HUES64 (cell line): Measurements from ENCODE around the gene MBNL1.
"Not testable (repeated sequence)": the region's sequence is repeated elsewhere in the genome, so short reads cannot be mapped to it uniquely, and the experiment has no call there.

Experiments
- H3K27ac ChIP-seq: 2 replicates; pipeline ENCODE4 v1.7.0; 2013; ENCODE audit warnings: low read depth, low read length, inconsistent platforms
- H3K27me3 ChIP-seq: 2 replicates; pipeline ENCODE4 v1.6.1; 2013; ENCODE audit warnings: mild to moderate bottlenecking, low read length; ENCODE audit not compliant: insufficient read depth
- H3K36me3 ChIP-seq: 2 replicates; pipeline ENCODE4 v1.6.1; 2013; ENCODE audit warnings: mild to moderate bottlenecking, low read length; ENCODE audit not compliant: insufficient read depth
- H3K4me1 ChIP-seq: 2 replicates; pipeline ENCODE4 v1.6.1; 2013; ENCODE audit warnings: mild to moderate bottlenecking, low read length, moderate library complexity; ENCODE audit not compliant: insufficient read depth
- H3K4me3 ChIP-seq: 2 replicates; pipeline ENCODE4 v1.5.1; 2013; ENCODE audit warnings: mild to moderate bottlenecking, low read length, moderate library complexity
- H3K9ac ChIP-seq: 2 replicates; pipeline ENCODE4 v1.6.1; 2013; ENCODE audit warnings: mild to moderate bottlenecking, low read depth, low read length
- H3K9me3 ChIP-seq: 2 replicates; pipeline ENCODE4 v1.6.1; 2013; ENCODE audit warnings: low read depth, low read length; ENCODE audit not compliant: insufficient read depth
- WGBS: fragments of 150-250, 120-280 bp; methylation state at CpG from one replicate; pipeline ENCODE4 v1.1.7; 2013; ENCODE audit warnings: missing lambda C conversion rate; 5-methylcytosine and 5-hydroxymethylcytosine counted together

Gene MBNL1

GRCh38 chr3:152372633-152373032 lies 103.9 kb downstream of the MBNL1 start:
- not testable (repeated sequence) for H3K27ac ChIP-seq, H3K9ac ChIP-seq, H3K4me3 ChIP-seq, H3K9me3 ChIP-seq, H3K36me3 ChIP-seq, H3K4me1 ChIP-seq, H3K27me3 ChIP-seq
- 92% methylated on average over 6 of the region's 6 CpGs for WGBS

- Histone ChIP-seq H3K27ac (no peak overlapping the region), H3K4me1 (no peaks in the 10 kb centered on the region; the same call in 1 of the 2 replicates), H3K9ac (no peak overlapping the region), H3K4me3 (no peak overlapping the region), H3K27me3 (no peaks in the 10 kb centered on the region), H3K36me3 (no peaks in the 10 kb centered on the region), H3K9me3 (no peaks in the 10 kb centered on the region)
- WGBS = 95% methylated on average over 4 of the region's 4 CpGs
Observed at GRCh38 chr3:152373379-152373778, 104.7 kb downstream of the MBNL1 start.

- 94% methylated on average over 3 of the region's 3 CpGs for WGBS
Observed at GRCh38 chr3:152374262-152374990, 105.7 kb downstream of the MBNL1 start.

GRCh38 chr3:152375546-152375945 lies 106.8 kb downstream of the MBNL1 start:
- H3K9ac ChIP-seq = no peak overlapping the region
- H3K9me3 ChIP-seq = no peaks in the 10 kb centered on the region
- WGBS = 90% methylated on average over 2 of the region's 3 CpGs
- H3K4me3 ChIP-seq = no peak overlapping the region
- H3K27ac ChIP-seq = no peak overlapping the region
- peaks cover 14% of the 10 kb centered on the region; the same call in 1 of the 2 replicates for H3K4me1 ChIP-seq
- H3K27me3 ChIP-seq = no peaks in the 10 kb centered on the region
- H3K36me3 ChIP-seq = no peaks in the 10 kb centered on the region

More at GRCh38 chr3:152374262-152374990, 105.7 kb downstream of the MBNL1 start:
- Histone ChIP-seq H3K9me3 (no peaks in the 10 kb centered on the region), H3K36me3 (no peaks in the 10 kb centered on the region), H3K4me3 (no peak overlapping the region), H3K27me3 (no peaks in the 10 kb centered on the region), H3K9ac (no peak overlapping the region), H3K27ac (no peak overlapping the region), H3K4me1 (peaks cover 2% of the 10 kb centered on the region; the same call in 1 of the 2 replicates)

GRCh38 chr3:152376351-152377183 lies 107.8 kb downstream of the MBNL1 start:
- no peaks in the 10 kb centered on the region for H3K36me3 ChIP-seq
- no peaks in the 10 kb centered on the region for H3K9me3 ChIP-seq
- WGBS = 93% methylated on average over 8 of the region's 9 CpGs
- H3K27me3 ChIP-seq = no peaks in the 10 kb centered on the region
- H3K4me3 ChIP-seq = no peak overlapping the region
- peaks cover 20% of the 10 kb centered on the region; the same call in 1 of the 2 replicates for H3K4me1 ChIP-seq
- H3K9ac ChIP-seq = no peak overlapping the region
- H3K27ac ChIP-seq = no peak overlapping the region

- H3K4me3 ChIP-seq = no peak overlapping the region
- H3K36me3 ChIP-seq = no peaks in the 10 kb centered on the region
- no peak overlapping the region for H3K9ac ChIP-seq
- no peaks in the 10 kb centered on the region for H3K27me3 ChIP-seq
- 95% methylated on average over 2 of the region's 4 CpGs for WGBS
- no peaks in the 10 kb centered on the region for H3K9me3 ChIP-seq
- H3K27ac ChIP-seq = no peak overlapping the region
- peaks cover 26% of the 10 kb centered on the region for H3K4me1 ChIP-seq
Observed at GRCh38 chr3:152377184-152377570, 108.4 kb downstream of the MBNL1 start.

GRCh38 chr3:152379415-152380042 lies 110.8 kb downstream of the MBNL1 start:
- no peaks in the 10 kb centered on the region for H3K27me3 ChIP-seq
- no peaks in the 10 kb centered on the region for H3K36me3 ChIP-seq
- no peaks in the 10 kb centered on the region for H3K9me3 ChIP-seq
- peaks cover 38% of the 10 kb centered on the region for H3K4me1 ChIP-seq
- no peak overlapping the region; the same call in 1 of the 2 replicates for H3K27ac ChIP-seq
- 100% methylated on average over 4 of the region's 4 CpGs for WGBS
- no peak overlapping the region for H3K9ac ChIP-seq
- H3K4me3 ChIP-seq = no peak overlapping the region

GRCh38 chr3:152380043-152380442 lies 111.3 kb downstream of the MBNL1 start:
- H3K4me3 ChIP-seq = no peak overlapping the region
- peaks cover 43% of the 10 kb centered on the region for H3K4me1 ChIP-seq
- no peaks in the 10 kb centered on the region for H3K27me3 ChIP-seq
- 80% methylated on average over 2 of the region's 3 CpGs for WGBS
- H3K9ac ChIP-seq = no peak overlapping the region
- H3K27ac ChIP-seq = no peak overlapping the region; the same call in 1 of the 2 replicates
- no peaks in the 10 kb centered on the region for H3K9me3 ChIP-seq
- H3K36me3 ChIP-seq = no peaks in the 10 kb centered on the region

GRCh38 chr3:152381881-152382295 lies 113.2 kb downstream of the MBNL1 start:
- Histone ChIP-seq H3K36me3 (no peaks in the 10 kb centered on the region), H3K9ac (no peak overlapping the region), H3K9me3 (no peaks in the 10 kb centered on the region), H3K4me3 (no peak overlapping the region), H3K4me1 (peaks cover 61% of the 10 kb centered on the region), H3K27ac (no peak overlapping the region), H3K27me3 (no peaks in the 10 kb centered on the region)
- 100% methylated on average over 1 of the region's 2 CpGs for WGBS

- H3K4me1 ChIP-seq = peaks cover 61% of the 10 kb centered on the region
- no peaks in the 10 kb centered on the region for H3K27me3 ChIP-seq
- H3K9me3 ChIP-seq = no peaks in the 10 kb centered on the region
- no peaks in the 10 kb centered on the region for H3K36me3 ChIP-seq
- no peak overlapping the region for H3K4me3 ChIP-seq
- no peak overlapping the region for H3K27ac ChIP-seq
- WGBS = 89% methylated on average over 9 of the region's 9 CpGs
- no peak overlapping the region for H3K9ac ChIP-seq
Observed at GRCh38 chr3:152382312-152383135, 113.8 kb downstream of the MBNL1 start.
